Amniotic stem cell (primary cell): Measurements from ENCODE around the gene TCN1.
"Not testable (repeated sequence)": the region's sequence is repeated elsewhere in the genome, so short reads cannot be mapped to it uniquely, and the experiment has no call there.

Experiments
- DNase-seq: peaks from one replicate; lab custom pipeline; 2025; lab: John Stamatoyannopoulos, UW

Gene TCN1, protein sequence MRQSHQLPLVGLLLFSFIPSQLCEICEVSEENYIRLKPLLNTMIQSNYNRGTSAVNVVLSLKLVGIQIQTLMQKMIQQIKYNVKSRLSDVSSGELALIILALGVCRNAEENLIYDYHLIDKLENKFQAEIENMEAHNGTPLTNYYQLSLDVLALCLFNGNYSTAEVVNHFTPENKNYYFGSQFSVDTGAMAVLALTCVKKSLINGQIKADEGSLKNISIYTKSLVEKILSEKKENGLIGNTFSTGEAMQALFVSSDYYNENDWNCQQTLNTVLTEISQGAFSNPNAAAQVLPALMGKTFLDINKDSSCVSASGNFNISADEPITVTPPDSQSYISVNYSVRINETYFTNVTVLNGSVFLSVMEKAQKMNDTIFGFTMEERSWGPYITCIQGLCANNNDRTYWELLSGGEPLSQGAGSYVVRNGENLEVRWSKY

DNA sequence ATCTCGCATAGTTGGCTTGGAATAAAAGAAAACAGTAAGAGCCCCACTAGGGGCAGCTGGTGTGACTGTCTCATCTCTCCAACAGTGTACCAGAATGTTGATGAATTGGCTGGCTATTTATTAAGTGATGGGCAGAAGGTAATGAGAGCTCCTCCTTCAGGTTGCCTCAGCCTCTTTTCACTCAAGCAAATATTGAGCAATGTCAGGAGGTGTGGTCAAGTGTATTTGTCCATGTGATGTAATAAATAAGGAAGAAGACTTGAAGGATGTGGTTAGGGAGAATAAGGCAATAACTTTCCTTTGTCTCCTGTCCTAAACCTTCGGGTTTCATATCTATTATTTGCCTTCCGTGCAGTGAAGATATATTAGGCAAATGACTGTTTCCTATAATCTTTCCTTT is at the start of gene TCN1:
TCN1 (minus strand) TSS at position 91 of the 400 bp plus-strand sequence; CDS start at position 74, 17 bp downstream.
- DNase-seq, result no peak

DNA sequence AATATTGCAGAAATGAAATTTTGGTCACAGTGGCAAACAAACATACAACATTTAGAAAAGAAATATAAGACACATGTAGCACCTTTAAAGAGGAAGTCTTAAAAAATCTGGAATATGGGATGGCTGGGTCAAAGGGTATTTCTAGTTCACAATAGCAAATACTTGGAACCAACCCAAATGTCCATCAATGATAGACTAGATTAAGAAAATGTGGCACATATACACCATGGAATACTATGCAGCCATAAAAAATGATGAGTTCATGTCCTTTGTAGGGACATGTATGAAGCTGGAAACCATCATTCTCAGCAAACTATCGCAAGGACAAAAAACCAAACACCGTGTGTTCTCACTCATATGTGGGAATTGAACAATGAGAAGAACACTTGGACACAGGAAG is 37.3 kb upstream of the TCN1 start:
- not testable (repeated sequence) for DNase-seq

DNA sequence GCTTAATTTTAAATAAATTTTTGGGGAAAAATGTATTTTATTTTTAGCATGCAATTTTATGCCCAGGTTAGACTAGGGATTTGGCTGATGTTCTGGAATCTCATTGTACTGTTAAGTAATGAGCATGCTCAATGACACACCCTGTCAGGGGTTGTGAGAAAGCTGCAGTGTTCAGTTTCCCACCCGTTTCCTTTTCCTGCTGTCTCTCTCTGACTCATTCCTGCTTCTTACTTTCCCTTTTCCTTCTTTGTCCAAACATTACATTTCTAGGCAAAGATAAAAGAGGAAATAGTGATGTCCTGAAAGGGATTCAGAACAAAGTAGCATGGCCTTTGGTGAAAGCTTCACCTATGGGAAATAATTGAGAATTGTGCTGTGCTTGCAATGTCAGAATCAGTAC is 35.0 kb upstream of the TCN1 start:
- no peak for DNase-seq

DNA sequence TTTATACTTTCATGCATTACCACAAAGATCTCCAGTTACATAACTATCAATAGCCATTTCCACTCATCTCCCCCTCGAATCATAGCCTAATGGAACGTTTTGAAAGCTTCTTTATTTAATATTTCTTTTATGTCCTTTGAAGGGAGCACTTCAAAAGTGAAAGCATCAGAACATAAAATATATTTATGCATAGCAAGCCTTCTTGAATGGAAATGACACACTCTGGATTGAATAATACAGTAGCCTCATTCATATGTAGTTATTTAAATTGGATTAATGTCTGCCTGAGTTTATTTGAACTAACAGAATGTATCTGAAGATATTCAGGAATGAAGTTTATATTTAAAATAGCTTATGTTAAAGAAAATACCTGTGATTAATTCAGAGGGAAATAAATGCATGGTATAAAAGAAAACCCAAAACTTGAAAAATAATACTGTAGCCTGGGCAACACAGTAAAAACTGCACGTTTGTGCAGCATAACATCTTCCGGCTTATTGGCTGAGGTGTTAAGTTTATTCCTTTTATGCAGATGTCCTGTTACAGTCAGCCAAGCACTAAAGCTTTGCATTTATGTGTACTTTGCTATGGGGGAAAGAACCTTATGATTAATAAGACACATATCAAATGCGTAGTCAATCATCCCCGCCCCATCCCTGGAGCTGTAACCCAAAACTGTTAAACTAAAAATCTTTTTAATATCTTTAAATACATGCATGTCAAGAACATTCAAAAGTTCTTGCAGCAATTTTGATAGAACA is 34.3 kb upstream of the TCN1 start:
- DNase-seq, result no peak

DNA sequence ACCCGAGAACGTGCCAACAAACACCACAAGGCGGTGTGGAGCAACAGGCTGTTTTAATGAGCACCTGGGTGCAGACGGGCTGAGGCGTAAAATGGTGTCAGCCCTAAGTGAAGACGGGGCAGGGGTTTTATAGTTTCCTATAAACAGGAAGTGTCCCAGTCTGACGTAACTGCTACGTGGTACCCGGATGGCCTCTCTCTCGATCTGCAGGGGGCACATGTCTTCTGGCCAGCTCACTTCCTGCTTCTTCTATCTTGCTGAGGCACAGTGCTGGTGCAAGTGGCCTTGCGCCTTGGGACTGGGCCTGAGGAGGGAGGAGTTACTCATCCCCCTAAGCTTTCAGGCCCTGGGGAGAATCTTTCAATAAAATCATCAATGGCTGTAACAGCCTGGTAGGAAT is 33.2 kb upstream of the TCN1 start:
- no peak for DNase-seq

DNA sequence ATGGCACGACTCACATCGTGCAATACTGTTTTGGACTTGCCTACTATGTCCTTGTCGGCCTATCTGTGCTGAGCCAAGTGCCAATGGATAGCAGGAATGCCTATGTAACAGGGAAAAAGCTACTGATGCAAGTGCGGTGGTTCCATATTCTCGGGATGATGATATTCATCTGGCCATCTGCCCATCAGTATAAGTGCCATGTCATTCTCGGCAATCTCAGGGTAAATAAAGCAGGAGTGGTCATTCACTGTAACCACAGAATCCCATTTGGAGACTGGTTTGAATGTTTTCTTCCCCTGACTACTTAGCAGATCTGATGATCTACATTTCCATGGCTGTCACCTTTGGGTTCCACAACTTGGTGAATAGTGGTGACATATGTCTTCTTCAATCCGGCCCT is 32.4 kb upstream of the TCN1 start:
- DNase-seq, result no peak

DNA sequence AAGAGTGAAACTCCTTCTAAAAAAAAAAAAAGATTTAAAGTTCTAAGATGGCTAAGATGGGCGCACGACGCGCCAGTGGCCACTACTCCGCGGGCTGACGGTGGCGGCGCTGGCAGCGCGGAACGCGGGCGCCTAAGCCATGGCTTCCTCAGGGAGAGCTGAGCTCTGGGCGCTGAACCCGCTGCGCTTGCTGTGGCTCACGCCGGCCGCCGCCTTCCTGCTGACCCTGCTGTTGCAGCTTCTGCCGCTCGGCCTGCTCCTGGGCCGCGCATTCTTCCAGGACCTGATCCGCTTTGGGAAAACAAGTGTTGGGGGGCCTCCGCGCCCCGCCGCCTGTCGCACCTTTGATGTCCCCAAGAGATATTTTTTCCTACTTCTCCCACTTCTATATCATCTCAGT is 31.8 kb upstream of the TCN1 start:
- DNase-seq, result no peak

DNA sequence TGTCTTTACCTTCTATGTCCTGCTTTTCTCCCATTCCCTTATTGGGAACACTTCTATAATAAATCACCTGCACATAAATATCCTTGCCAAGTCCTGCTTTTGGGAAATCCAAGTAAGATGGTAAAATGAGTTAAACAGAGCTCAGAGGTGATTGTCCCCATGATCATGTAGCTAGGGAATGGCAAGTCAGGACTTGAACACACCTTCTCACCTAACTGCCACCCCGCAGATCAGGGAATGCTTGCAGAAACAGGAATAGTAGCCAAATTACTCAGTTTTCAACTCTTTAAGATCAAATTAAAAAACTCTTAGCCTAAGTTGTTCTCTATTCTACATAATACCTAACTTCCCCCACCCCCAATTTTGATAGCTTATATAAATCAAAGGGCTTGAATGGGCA is 28.3 kb upstream of the TCN1 start:
- no peak for DNase-seq

DNA sequence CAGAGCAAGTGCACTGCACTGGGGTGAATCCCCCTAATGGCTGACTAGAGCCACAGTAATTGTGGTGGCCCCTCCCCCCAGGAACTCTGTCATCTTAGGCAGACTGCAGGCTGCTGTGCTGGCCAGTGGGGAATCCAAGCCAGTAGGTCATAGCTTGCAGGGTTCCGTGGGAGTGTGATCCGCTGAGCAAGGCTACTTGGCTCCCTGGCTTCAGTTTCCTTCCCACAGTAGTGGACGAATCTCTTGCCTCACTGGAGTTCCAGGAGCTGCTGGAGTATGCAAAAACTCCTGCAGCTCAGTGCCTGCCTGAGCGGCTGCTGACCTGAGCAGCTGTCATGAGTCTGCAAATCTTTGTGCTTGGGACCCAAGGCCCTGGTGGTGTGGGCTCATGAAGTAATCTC is 25.5 kb upstream of the TCN1 start:
- DNase-seq, result no peak

DNA sequence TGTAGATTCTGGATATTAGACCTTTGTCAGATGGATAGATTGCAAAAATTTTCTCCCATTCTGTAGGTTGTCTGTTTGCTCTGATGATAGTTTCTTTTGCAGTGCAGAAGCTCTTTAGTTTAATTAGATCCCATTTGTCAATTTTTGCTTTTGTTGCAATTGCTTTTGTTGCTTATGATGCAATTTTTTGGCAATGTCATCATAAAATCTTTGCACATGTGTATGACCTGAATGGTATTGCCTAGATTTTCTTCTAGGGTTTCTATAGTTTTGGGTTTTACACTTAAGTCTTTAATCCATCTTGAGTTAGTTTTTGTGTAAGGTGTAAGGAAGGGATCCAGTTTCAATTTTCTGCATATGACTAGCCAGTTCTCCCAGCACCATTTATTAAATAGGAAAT is 20.9 kb upstream of the TCN1 start:
- not testable (repeated sequence) for DNase-seq

DNA sequence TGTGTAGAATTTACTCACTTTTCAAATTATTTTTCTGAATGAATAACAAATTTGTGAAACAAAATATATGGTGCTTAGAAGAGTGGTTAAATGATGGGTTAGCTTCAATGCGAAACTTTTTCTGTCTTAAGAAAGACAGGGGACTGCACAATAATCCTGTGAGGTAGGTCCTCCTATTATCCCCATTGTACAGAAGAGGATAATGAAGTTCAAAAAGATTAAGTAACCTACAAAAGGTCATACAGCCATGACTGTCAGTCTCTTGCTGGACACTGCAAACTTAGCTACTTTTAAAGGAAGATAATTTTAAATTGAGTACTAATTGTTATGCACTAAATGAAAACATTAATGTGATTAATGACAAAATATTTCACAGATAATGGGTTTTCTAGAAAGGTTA is 17.3 kb upstream of the TCN1 start:
- DNase-seq, result no peak

DNA sequence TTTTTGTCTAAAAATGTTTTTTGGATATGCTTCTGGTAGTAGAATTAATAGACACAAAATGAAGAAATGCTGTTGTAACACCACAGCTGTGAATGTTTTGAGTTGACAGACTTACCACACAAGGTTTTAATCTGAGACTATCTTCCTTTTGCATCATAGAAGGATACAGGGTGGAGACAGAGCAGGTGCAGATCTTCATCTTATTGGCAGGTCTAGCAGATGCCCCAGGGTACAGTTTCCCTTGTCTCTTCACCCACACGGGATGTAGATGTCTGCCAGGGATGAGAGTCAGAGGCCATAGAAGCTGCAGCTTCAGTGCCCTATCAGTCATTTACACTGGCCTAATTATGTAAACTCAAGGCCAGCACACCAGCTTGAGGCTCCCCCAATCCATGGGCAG is 13.3 kb upstream of the TCN1 start:
- DNase-seq, result no peak

DNA sequence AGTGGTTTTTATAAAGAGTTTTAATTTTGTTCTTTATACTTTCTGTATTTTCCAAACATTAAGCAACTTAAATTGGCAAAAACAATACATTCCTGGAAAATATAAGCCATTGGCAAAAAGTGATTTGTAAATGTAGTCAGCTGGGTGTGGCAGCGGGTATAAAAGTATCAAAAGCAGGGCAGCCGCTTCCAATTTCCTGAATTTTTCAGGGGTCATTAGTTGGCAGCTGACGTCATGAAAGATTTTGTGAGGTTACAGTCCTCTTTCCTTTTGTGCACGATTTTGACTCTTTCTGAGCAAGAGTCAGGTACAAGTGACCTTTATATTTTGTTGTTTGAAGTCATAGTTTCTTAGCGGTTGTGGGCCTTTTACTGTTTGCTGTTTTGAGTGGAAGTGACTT is 12.3 kb upstream of the TCN1 start, which contains the start of gene OOSP3:
OOSP3 (plus strand) TSS at position 208 of the 400 bp plus-strand sequence; CDS start at position 235, 27 bp downstream.
- no peak for DNase-seq

DNA sequence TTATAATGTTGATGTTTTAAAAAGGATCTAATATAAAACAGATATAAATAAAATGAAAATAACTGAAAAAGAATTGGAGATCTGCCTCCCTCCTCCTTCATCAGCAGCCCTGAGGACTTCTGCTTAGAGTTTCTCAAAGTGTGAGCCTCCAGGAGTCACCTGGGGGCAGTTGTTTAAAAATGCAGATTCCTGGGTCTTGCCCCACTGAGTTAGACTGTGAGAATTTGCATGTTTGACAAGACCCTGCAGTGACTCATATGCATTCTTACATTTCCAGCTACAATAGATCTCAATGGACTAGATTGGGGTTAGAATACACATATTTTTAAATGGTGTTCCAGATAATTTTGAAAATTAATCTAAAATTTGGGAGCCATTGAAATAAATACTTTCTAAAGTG is 11.5 kb upstream of the TCN1 start:
- DNase-seq, result no peak

DNA sequence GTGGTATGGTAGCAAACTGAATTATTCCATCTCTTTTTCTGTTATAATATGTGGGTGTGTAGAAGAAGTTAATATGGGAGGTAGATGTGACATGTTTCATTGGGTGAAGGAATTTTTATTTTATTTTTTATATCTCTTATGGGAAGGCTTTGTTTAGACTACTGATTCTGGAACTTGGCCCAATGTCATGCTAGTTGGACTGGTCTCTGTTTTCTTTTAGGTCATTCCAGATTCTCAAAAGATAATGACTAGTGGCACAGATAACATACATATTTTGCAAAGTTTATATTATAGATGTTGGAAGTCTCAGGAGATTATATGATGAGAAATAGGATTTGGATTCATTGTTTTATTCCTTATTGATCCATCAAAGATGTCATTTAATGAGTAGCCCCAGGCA is 11.0 kb upstream of the TCN1 start:
- DNase-seq, result no peak

DNA sequence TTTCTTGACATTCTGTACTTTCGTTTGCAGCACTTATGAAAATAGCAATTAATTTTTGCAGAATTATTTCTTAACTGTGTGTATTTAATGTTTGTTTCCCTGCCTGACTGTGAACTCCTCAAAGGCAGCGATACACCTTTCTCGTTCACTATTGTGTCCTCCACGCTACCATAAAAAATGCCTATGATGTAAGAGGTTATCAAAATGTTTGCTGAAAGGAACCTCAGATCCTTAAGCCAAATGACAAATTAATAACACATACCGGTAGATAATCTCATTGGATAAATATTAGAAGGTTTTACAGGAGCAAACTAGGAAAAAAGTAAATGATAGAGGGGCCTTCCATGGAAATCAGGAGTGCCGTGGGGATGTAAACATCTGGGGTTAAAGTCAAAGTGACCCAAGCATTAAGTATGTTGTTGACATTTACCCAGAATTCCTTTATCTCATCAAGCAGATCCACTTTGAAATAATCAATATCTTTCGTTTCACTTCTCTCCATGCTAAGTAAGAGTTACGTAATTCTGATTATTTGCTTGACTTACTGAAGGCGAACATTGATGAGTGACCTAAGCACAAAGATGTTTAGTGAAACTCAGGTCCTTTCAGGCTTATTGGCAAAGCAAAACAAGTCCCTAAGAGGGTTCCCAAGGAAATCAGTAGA is 9.7 kb upstream of the TCN1 start:
- no peak for DNase-seq

DNA sequence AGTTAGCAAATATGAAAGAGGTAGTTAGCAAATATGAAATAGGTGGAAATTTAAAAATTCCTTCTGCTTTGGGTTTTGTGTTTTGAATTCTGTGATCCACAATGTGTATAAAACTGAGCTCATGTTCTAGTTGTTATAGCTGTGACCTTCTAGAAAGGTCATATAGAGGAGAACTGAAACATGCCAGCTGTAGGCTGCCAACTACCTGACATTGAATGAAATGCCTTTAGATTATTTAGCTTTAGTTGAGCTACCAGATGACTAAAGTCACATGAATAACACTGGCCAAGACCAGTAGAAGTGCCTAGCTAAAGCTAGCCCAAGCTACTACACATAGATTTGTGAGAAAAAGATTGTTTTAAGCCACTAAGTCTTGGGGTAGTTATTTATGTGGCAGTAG is 5.8 kb upstream of the TCN1 start:
- no peak for DNase-seq

DNA sequence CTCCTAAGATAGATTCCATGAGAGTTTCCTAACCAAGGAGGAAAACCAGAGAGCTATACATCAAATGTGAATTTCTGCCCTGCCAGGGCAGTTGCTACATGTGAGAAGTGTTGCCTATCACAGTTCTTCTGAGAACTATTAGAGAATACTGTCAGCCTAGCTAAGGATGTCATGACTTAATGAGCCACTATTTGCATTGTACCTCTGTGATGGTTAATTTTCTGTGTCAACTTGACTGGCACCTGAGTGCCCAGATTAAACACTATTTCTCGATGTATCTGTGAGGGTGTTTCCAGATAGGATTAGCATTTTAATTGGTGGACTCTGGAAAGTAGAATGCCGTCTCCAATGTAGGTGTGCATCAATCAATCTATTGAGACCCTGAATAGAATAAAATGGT is 1.7 kb upstream of the TCN1 start:
- DNase-seq, result no peak

DNA sequence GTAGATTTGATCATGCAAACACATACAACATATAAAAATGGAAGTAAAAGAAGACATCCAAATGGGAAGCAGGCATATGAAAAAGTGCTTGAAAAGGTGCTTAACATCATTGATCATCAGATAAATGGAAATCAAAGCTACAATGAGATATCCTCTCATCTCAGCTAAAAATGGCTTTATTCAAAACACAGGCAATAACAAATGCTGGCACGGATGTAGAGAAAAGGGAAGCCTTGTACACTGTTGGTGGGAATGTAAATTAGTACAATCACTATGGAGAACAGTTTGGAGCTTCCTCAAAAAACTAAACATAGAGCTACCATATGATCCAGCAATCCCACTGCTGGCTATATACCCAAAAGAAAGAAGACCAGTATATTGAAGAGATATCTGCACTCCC is 549 bp upstream of the TCN1 start:
- DNase-seq, result no peak

DNA sequence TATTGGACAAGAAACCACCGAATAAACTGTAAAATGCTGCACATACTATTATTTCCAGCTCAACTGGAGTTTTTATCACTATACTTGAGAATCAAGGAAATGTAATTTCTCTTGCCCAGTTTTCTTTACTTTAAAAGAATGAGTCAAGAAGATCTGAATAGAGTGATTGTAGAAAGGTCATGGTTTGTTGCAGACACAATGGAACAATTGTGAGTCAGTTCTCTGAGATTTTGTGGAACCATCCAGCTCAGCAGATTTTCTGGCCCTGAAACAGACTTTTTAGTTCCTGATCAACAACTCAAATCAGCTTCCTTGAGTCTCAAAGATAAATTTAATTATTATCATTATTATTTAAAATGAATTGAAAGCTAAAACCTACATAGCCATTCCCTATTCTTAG is 1.3 kb downstream of the TCN1 start:
- no peak for DNase-seq

DNA sequence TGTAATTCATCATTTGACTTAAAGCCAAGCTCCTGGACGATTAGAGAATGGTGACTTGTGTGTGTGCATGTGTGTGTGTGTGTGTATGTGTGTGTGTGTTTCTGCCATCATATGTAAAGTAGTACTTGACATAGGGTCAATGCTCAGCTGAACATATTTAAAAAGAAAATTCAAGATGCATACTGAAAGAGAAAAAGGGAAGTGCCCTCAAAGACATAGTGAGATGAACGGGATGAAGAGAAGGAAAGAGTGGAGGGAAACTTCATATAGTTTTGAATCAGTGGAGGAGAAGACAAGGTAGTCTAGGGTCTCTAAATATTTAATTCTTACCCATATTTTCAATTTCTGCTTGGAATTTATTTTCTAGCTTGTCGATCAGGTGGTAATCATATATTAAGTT is 4.0 kb downstream of the TCN1 start:
- no peak for DNase-seq

DNA sequence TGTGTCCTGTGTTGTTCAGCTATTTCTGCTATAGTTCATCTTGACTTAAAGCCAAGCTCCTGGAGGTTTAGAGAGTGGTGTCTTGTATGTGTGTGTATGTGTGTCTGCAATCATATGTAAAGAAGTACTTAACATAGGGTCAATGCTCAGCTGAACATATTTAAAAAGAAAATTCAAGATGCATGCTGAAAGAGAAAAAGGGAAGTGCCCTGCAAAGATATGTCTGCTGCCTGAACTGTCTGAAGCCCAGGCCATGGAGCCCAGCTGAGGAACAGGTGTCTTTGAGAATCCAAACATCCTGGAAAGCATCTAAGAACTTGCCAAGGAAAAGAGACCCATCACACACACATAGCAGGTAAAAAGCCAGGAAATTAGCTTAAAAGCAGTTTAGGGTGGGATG is 6.6 kb downstream of the TCN1 start:
- DNase-seq, result no peak
